DMS53 treated with DMSO at 0.1 percent for 48 hours (cell line): Measurements from ENCODE around the gene PCARE.
"Not testable (repeated sequence)": the region's sequence is repeated elsewhere in the genome, so short reads cannot be mapped to it uniquely, and the experiment has no call there.

Source experiments
- DNase-seq: peaks from one replicate; lab custom pipeline; 2025; ENCODE audit not compliant: unreplicated experiment; lab: John Stamatoyannopoulos, UW

PCARE gene

DNA sequence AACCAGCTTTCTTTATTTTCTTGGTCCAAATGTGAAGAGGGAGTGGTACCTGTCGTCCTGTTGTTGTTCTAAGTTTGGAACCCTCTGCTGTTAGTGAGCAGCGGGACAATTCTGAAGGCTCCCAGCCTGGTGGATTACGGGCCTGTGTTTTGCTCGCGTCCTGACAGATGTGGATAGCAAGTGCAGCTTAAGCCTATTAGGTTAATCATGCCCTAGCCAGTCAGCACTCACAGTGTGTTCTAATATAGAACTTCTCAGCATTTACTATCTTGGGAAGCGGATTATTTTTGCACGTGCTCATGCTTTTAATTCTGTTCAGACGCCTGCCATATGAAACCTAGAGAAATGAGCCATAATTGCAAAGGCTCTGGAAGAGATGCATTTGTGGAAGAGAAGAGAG is at the start of gene PCARE:
TSS of gene PCARE (minus strand) at position 113 of the 400 bp plus-strand sequence. CDS start 262 bp downstream, outside the sequence.
- DNase-seq = no peak

DNA sequence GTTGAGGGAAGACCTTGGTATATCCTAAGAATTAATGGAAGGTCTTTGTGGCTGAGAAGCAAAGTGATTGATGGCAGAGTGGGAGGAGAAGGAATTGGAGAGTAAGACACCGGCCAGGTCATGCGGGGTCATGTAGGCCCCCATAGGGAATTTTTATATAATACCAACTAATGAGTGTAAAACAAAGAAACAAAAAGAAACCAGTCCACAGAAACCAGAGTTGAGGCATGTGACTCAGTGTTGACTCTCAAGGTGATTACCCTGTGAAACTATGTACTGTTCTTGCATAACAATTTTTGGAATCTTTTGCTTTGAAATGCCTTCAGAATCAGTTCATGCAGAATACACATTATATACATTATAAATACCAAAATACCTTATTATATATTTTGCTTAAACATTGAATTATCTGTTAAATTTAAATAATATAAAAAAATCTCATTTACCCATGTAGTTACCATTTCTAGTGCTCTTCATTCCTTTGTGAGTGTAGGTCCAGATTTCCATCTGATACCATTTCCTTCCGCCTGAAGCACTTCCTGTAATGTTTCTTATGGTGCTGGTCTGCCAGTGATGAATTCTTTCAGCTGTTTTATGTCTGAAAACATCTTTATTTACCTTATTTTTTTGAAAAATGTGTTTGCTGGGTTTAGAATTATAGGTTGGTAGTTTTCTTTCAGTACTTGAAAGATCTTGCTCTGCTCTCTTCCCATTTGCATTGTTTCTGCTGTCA is 49.5 kb upstream of the PCARE start:
- no peak for DNase-seq

GRCh38 chr2:29120846-29121245 is 46.5 kb upstream of the PCARE start:
- no peak for DNase-seq

DNA sequence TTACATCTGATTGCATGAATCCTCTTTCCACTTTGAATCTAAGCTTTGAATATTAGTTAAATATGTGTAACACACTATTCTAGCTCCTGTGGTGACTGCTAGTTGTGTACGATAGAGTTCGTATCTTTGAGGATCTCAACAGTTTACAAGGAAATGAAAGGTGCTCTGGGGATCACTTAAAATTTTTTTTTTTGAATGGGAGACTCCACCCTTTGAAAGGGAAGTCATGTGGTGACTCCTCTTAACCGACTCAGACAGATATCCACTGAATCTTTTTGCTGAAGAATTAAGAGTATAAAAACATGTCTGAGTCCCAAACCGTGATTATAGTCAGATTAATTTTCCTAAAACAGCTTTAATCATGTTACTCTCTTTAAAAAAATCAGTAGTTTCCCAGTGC is 44.9 kb upstream of the PCARE start:
- no peak for DNase-seq

DNA sequence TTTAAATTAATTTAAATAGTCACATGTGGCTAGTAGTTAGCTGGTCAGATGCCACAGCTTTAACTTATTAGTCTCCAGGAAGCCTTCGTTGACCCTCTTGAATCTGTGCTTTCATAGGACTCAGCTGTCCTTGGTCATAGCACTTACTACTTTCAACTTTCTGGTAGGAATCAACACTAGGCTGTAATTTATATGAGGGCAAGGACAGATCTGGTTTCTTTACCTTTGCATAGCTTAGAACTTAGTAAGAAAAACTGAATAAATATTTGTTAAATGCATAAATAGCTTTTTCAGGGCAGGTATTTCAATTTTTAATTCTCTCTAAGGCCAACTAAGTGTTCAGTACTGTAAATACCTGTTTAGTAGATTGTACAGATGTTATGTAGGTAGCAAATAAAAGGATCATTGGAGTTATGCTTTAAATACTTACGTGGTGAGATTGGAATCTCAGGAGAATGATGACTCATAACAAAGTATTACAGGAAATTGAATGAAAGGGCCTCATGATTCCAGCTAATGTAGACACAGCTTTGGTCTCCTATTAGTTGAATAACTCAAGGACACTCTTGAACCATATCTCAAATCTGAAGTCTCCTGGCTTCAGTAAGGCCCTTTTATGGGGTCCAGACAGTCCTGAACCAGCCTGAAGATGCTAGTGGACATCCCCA is 43.4 kb upstream of the PCARE start:
- peak; percentile 68 for DNase-seq

DNA sequence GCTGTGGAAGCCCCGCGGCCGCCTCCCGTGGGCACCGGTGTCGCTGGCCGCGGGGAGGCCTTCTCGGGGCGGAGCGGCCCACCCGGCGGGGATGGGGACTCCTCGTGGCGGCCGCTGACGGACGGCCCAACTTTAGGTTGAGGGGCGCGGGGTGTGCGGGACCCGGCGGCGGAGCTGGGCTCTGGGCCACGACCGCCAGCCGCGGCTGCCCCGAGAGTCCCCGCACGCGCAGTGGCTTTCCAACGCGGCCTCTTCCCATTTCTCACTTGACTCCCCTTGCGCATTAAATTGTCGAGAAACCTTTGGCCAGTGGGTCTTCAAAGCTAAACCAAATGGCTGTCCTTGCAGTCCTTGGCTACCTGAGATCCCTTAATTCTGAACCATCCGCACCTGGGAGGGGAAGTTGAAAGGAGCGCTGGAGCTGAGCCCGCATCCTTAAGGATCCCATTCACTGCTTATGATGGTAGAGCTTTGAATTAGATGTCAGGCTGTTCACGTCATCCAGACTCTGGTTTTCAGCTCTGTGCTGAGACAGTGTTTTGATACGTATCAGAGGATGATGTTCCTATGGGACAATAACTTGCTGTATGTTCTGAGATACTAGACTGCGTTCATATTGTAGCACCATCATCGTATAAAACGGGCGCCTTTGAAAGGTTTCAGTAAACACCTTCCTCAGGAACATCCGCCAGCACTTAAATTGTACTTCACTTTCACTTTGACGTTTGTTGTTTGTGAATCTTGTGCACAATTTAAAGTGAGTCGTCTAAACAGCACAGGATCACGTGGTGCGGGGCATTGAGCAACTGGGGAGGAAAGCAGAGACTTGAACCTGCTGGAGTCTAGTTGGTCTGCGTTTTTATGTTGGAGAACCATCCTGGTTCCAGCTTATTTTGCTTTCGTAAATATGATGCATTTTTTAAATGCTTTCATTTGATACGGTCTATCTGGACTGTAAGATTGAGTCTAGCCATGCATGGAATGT is 41.8 kb upstream of the PCARE start:
- DNase-seq = peak; percentile 45

DNA sequence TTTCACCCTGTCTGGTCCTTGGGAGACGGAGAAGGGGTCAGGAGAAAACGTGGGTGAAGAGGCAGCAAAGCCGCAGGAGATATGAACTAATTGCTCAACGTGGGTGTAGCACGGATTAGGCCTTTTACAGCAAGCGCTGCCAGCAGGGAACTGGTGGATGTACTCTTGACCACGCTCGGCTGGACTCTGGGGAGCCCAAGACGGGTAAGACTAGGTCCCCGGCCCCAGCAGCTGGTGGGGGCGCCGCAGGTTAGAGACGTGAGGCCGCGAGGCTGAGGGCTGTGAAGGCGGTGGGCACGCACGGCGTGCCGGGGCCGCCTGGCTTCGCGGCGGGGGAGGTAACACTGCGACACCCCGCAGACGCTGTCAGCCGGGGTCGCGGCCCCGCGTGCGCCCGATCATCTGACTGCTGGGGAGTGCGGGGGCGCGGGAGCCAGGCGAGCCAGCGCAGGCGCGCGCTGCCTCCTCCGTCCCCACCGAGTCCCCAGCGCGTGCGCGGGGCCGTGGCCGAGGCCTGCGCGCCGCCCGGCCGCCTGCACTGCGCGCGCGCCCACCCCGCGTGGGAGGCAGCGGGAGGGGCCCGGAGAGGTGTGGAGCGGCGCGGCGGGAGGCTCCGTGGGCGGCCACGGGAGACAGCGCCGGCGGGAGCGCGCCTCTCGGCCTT is 40.8 kb upstream of the PCARE start, which contains the start of gene CLIP4:
TSS of gene CLIP4 (plus strand) at position 470 of the 664 bp plus-strand sequence. CDS start 5,974 bp downstream, outside the sequence.
- no peak for DNase-seq

DNA sequence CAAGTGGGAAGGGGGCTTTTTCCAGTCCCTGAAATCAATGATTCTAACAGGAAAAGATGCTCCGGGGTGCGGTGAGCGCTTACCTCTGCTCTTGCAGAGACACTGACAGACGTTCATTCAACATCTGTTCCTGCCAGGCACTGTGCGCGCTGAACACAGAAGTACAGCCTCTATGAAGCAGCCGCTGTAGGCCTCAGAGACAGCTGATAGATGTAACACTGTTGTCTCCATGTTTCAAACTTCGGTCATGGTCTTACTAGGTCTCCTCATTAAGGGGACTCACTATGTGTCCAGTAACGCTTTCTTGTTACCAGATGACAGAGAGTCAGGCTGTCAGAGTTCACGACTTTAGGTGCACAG is 40.2 kb upstream of the PCARE start:
- no peak for DNase-seq

GRCh38 chr2:29113891-29114321 is 39.6 kb upstream of the PCARE start:
- DNase-seq = peak; percentile 76

DNA sequence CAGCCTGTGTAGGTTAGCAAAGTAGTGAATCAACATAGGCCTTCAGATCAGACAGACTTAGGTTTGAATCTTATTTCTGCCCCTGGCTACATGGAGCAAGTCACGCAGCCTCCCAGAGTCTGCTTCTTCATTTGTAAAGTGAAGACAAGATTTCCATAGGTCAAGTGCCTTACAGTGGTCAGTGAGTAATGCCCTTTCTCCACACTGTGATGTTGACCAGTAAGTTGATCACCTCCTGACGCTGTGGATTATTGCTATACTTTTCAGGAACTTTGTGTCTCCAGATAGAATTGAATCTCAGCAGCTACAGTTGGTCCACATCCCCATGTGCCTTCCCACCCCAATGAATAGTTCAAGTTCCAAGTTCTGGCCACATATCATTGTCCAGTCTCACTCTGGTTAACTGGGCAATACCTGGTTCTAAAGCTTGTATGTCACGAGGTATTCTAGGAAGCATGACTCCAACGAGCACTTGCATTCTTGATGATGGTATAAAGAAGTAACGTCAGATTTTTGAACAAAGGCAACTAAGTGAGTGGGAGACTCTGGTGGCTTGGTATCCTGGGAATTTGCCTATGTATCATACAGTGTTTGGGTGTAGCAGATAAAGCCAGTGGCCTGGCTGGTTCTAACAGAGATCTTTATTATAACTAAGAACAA is 38.8 kb upstream of the PCARE start:
- no peak for DNase-seq

- DNase-seq = no peak
Observed at GRCh38 chr2:29112379-29112778, 38.1 kb upstream of the PCARE start.

DNA sequence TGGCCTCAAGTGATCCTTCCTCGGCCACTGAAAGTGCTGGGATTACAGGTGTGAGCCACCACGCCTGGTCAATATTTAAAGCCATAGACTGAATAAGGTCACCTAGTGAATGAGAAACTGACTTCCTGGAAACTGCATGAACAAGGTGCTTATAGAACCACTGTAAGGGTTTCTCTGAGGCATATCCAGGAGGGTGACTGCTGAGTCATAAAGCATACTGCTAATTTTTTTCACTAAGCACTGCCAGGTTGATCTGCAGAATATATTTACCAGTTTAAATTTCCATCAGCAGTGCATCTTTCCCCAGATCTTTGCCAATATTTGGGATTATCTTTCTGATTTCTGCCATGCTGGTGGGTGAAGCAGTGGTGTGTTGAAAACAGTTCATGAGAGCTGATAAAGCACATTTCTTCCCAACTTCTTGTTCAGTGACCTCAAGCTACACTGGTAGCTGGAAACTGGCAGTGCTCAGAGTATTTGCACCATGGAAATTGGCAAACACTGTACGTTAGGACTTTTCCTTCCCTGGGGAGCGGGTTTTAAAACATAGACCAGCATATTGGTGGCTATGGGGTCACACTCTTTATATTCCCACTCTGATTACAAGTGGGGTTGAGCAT is 36.7 kb upstream of the PCARE start:
- DNase-seq = peak; percentile 77

GRCh38 chr2:29109246-29109645 is 34.9 kb upstream of the PCARE start:
- no peak for DNase-seq

- no peak for DNase-seq
Observed at GRCh38 chr2:29108225-29108624, 33.9 kb upstream of the PCARE start.

DNA sequence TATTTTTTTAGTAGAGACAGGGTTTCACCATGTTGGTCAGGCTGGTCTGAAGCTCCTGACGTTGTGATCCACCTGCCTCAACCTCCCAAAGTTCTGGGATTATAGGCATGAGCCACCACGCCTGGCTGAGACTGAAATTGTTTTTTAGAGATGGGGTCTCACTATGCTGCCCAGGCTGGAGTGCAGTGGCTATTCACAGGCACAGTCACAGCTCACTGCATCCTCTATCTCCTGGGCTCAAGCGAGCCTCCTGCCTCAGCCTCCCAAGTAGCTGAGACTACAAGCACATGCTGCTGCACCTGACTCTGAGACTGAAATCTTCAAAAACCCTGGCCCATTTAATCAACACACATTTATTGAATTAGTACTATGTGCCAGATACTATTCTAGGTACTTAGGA is 33.2 kb upstream of the PCARE start:
- DNase-seq = not testable (repeated sequence)

GRCh38 chr2:29106980-29107388 is 32.7 kb upstream of the PCARE start:
- DNase-seq = no peak

GRCh38 chr2:29106256-29106655 is 31.9 kb upstream of the PCARE start:
- no peak for DNase-seq

DNA sequence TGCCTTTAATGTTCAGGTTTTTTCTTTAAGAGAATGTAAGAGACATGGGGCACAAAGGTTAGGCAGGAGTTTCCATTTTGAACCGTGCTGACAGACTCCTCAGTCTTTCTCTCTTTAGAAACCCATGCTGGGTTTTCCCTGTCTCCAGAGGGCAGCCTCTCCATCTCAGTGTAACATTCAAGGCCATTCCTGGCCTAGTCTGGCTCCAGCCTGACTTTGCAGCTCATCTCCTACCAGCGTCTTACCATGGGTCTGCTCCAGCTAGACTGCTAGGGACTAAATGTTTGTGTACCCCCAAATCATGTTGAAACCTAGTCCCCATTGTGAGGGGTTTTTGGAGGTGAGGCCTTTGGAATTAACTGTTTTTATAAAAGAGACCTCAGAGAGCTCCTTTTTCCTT is 31.1 kb upstream of the PCARE start:
- DNase-seq = no peak

GRCh38 chr2:29104688-29105087 is 30.4 kb upstream of the PCARE start:
- no peak for DNase-seq

DNA sequence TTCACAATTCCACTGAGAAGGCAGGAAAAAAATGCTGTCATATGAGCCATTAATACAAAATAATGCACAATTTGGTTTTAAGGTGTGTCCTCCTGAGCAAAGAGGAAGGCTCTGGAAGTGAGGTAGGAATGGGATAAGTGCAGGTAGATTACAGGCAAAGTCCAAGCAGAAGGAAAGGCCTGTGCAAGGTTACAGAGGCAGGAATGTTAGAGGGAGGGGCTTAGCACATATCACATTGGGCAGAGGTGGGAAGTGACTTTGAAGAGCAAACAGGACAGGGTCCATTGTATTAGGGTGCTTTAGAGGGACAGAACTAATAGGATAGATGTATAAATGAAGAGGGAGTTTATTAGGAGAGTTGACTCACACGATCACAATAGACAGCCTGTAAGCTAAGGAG is 26.2 kb upstream of the PCARE start:
- no peak for DNase-seq
